OCI-LY3 (cell line): ENCODE results near the gene GMEB2.

Experiments
- CTCF ChIP-seq: fragments of 200-600, 300-600 bp; sonication (generic); IDR thresholded peaks from 2 replicates; pipeline ENCODE4 v1.5.1; 2014; ENCODE audit warnings: antibody characterized with exemption, low read length, low read depth
- EZH2phosphoT487 ChIP-seq: fragments of 200-600 bp; shearing (Covaris generic); IDR thresholded peaks from 2 replicates; pipeline ENCODE4 v1.6.1; 2018; ENCODE audit warnings: antibody characterized with exemption, mixed run types, low read depth

GRCh38 chr20:63591147-63591533, 35.8 kb downstream of the GMEB2 start:
- TF ChIP-seq CTCF (no peak), EZH2phosphoT487 (no peak)
